ENCODE data around the gene CHFR.
A peak's percentile ranks its signal among the peaks of the same experiment; 100 is the strongest.
"Not testable (repeated sequence)": the region's sequence is repeated elsewhere in the genome, so short reads cannot be mapped to it uniquely, and the experiment has no call there.

CHFR gene

GRCh38 chr12:132847363-132848356 lies 39.7 kb downstream of the CHFR start:
- peak in 2 of 10 donors; percentile 78 to 81 for DNase-seq
- intact Hi-C loops (cut with DNase I), result no loop called here

GRCh38 chr12:132844681-132845080 lies 42.7 kb downstream of the CHFR start:
- DNase-seq, result peak in 2 of 10 donors; percentile 27 to 79
- intact Hi-C loops (cut with DNase I), result not testable (repeated sequence)

GRCh38 chr12:132842449-132843045 lies 44.9 kb downstream of the CHFR start:
- intact Hi-C loops (cut with DNase I), result no loop called here
- peak in 1 of 10 donors; percentile 67 for DNase-seq

- intact Hi-C loops (cut with DNase I), result no loop called here
- peak in 1 of 10 donors; percentile 52 for DNase-seq
These were observed 46.3 kb downstream of the CHFR start for GRCh38 chr12:132841151-132841550.

- intact Hi-C loops (cut with DNase I), result no loop called here
- peak in 1 of 10 donors; percentile 69 for DNase-seq
These were observed 46.9 kb downstream of the CHFR start for GRCh38 chr12:132840536-132840935.

- DNase-seq, result peak in 1 of 10 donors; percentile 72
- intact Hi-C loops (cut with DNase I), result no loop called here
These were observed 47.7 kb downstream of the CHFR start for GRCh38 chr12:132839558-132840235.

- intact Hi-C loops (cut with DNase I), result no loop called here
- DNase-seq, result peak in 1 of 10 donors; percentile 57
These were observed 48.9 kb downstream of the CHFR start for GRCh38 chr12:132838410-132839080.

- intact Hi-C loops (cut with DNase I), result no loop called here
These were observed 49.6 kb downstream of the CHFR start for GRCh38 chr12:132837693-132838409.

GRCh38 chr12:132836795-132837331 lies 50.5 kb downstream of the CHFR start:
- intact Hi-C loops (cut with DNase I), result no loop called here
- DNase-seq, result peak in 1 of 10 donors; percentile 37

More at GRCh38 chr12:132837693-132838409, 49.6 kb downstream of the CHFR start:
- peak in 1 of 10 donors; percentile 73 for DNase-seq

GRCh38 chr12:132836230-132836629 lies 51.2 kb downstream of the CHFR start:
- DNase-seq, result peak in 1 of 10 donors; percentile 73
- intact Hi-C loops (cut with DNase I), result not testable (repeated sequence)

- DNase-seq, result peak in 1 of 10 donors; percentile 60
- intact Hi-C loops (cut with DNase I), result no loop called here
These were observed 52.1 kb downstream of the CHFR start for GRCh38 chr12:132835076-132836025.

- intact Hi-C loops (cut with DNase I), result no loop called here
- peak in 1 of 10 donors; percentile 51 for DNase-seq
These were observed 53.2 kb downstream of the CHFR start for GRCh38 chr12:132834181-132834711.

- intact Hi-C loops (cut with DNase I), result no loop called here
- DNase-seq, result peak in 2 of 10 donors; percentile 52 to 74
These were observed 54.1 kb downstream of the CHFR start for GRCh38 chr12:132833341-132833740.

- intact Hi-C loops (cut with DNase I), result no loop called here
- DNase-seq, result peak in 2 of 10 donors; percentile 17 to 20
These were observed 55.6 kb downstream of the CHFR start for GRCh38 chr12:132831771-132832170.

- DNase-seq, result peak; percentile 89 to 99 (median 94)
- intact Hi-C loops (cut with DNase I), result no loop called here
These were observed 58.5 kb downstream of the CHFR start, which contains the start of gene GOLGA3 for GRCh38 chr12:132828706-132829534. GOLGA3 (minus strand) TSS chr12:132828869; CDS start chr12:132822128, 6,741 bp downstream.

GRCh38 chr12:132827763-132828703 lies 59.4 kb downstream of the CHFR start:
- intact Hi-C loops (cut with DNase I), result no loop called here
- peak in 4 of 10 donors; percentile 26 to 90 (median 82) for DNase-seq
